K562 (cell line): ENCODE data around the gene ADGRE1. TPM values are rescaled to one million over a fixed set of nuclear protein-coding genes. Genes with fewer than 3 reads are reported as not detected.

Experiments used
- ATAC-seq: fragments of 200-7000 bp; cut with Tn5 transposase; 3 replicates; pipeline ENCODE4 v1.9.1; 2020; ENCODE audit warnings: moderate library complexity
- BruUV-seq: library from RNA; stranded (reverse); fragments of 400-500 nt; replicated peaks from 2 replicates; lab custom pipeline; 2021; lab: Mats Ljungman, UMichigan
- CTCF ChIA-PET: fragments of 300-600 bp; formaldehyde crosslinking; extraction: SDS; loops from one replicate; lab custom pipeline; 2021; ENCODE audit warnings: low intra/inter-chr PET ratio; lab: Yijun Ruan, JAX
- POLR2A ChIA-PET: fragments of 300-600, 350-650 bp; sonication (Branson Sonifier 250); formaldehyde crosslinking; extraction: SDS; loops from one replicate; lab custom pipeline; 2021; ENCODE audit warnings: antibody characterized with exemption, inconsistent platforms; lab: Yijun Ruan, JAX
- DNase-seq, 4 experiments: peaks; one replicate each; pipeline versions ENCODE4 v3.0.0 to v3.0.0-alpha.2; 2011 to 2018; ENCODE audit warnings: low spot score in 3 of 4, mixed read lengths in 3 of 4; ENCODE audit errors: extremely low read depth in 1 of 4
- FAIRE-seq: peaks from 2 replicates; lab custom pipeline; 2011; peaks lifted over from hg19 to GRCh38; lab: Jason Lieb, UNC
- H2AFZ ChIP-seq: 2 replicates; pipeline ENCODE4 v1.6.0; 2011; ENCODE audit warnings: low read depth, low read length, control low read depth, inconsistent platforms
- H3K27ac ChIP-seq: fragments of 200-600 bp; 3 replicates; pipeline ENCODE4 v1.8.0; 2011; ENCODE audit warnings: low read depth, mild to moderate bottlenecking, control low read depth, inconsistent platforms, low read length, moderate library complexity, mixed read lengths; ENCODE audit errors: extremely low read depth
- H3K27me3 ChIP-seq, 2 experiments: fragments of 300-600 bp in 1 of 2; 2 replicates in 1 of 2; 3 replicates in 1 of 2; pipeline versions ENCODE4 v1.6.0 to v1.8.0; 2011; ENCODE audit warnings: inconsistent platforms in 2 of 2, low read length in 2 of 2, mild to moderate bottlenecking in 1 of 2, mixed read lengths in 1 of 2, moderate library complexity in 1 of 2; ENCODE audit not compliant: control insufficient read depth in 2 of 2, insufficient read depth in 2 of 2
- H3K36me3 ChIP-seq: fragments of 300-600 bp; 3 replicates; pipeline ENCODE4 v1.8.0; 2011; ENCODE audit warnings: mild to moderate bottlenecking, low read length, inconsistent platforms; ENCODE audit not compliant: control insufficient read depth, insufficient read depth
- H3K4me1 ChIP-seq, 2 experiments: fragments of 200-600 bp in 1 of 2; replicated peaks in 1 of 2; 2 replicates in 1 of 2; 3 replicates in 1 of 2; pipeline versions ENCODE4 v1.5.1 to v1.8.0; 2011; ENCODE audit warnings: inconsistent platforms in 2 of 2, low read length in 2 of 2, mild to moderate bottlenecking in 1 of 2, mixed read lengths in 1 of 2, moderate library complexity in 1 of 2; ENCODE audit not compliant: control insufficient read depth in 2 of 2, insufficient read depth in 2 of 2
- H3K4me2 ChIP-seq: 2 replicates; pipeline ENCODE4 v1.6.1; 2011; ENCODE audit warnings: low read length, control low read depth, inconsistent platforms, mixed read lengths; ENCODE audit not compliant: insufficient read depth
- H3K4me3 ChIP-seq: fragments of 200-600 bp; sonication (generic), shearing (Covaris generic); 2 replicates; pipeline ENCODE4 v1.5.1; 2016; ENCODE audit warnings: control low read depth, inconsistent platforms
- H3K79me2 ChIP-seq: fragments of 200-600 bp; 3 replicates; pipeline ENCODE4 v1.8.0; 2011; ENCODE audit warnings: low read length, inconsistent platforms; ENCODE audit not compliant: control insufficient read depth, insufficient read depth
- H3K9ac ChIP-seq, 2 experiments: 2 replicates each; pipeline versions ENCODE4 v1.6.0 to v1.6.1; 2011; ENCODE audit warnings: low read depth in 2 of 2, low read length in 2 of 2, control low read depth in 1 of 2, inconsistent platforms in 1 of 2, mild to moderate bottlenecking in 1 of 2, mixed read lengths in 1 of 2; ENCODE audit not compliant: insufficient read depth in 1 of 2
- H3K9me1 ChIP-seq: one replicate; pipeline ENCODE4 v1.6.0; 2011; ENCODE audit warnings: inconsistent platforms, mild to moderate bottlenecking, low read length, moderate library complexity; ENCODE audit not compliant: control insufficient read depth, insufficient read depth
- H3K9me3 ChIP-seq: replicated peaks from 2 replicates; pipeline ENCODE4 v1.5.1; 2011; ENCODE audit warnings: low read depth, low read length, inconsistent platforms; ENCODE audit not compliant: control insufficient read depth, insufficient read depth
- H4K20me1 ChIP-seq: replicated peaks from 2 replicates; pipeline ENCODE4 v1.6.1; 2011; ENCODE audit warnings: low read length, inconsistent platforms, mixed read lengths; ENCODE audit not compliant: control insufficient read depth, insufficient read depth
- TAF15 ChIP-seq: fragments of 200-400 bp; formaldehyde crosslinking; IDR thresholded peaks from 2 replicates; pipeline ENCODE4 v1.6.1; 2017; ENCODE audit warnings: mild to moderate bottlenecking, low read depth, low read length, moderate library complexity
- ZBTB40 ChIP-seq, 2 experiments: fragments of 450-650 bp in 1 of 2; sonication (generic) in 1 of 2; formaldehyde crosslinking in 1 of 2; IDR thresholded peaks; 2 replicates each; pipeline versions ENCODE4 v1.7.1 to v1.9.0; 2016 to 2022; ENCODE audit warnings: inconsistent platforms in 1 of 2, mild to moderate bottlenecking in 1 of 2, missing genetic modification reagents in 1 of 2
- WGBS: fragments of 100-300 bp; shearing (Covaris generic); methylation state at CpG from one replicate; pipeline ENCODE4 v1.1.6; 2016; ENCODE audit warnings: low coverage, mixed read lengths; ENCODE audit not compliant: insufficient coverage; ENCODE audit errors: missing lambda C conversion rate; 5-methylcytosine and 5-hydroxymethylcytosine counted together
- in situ Hi-C: fragments of 300-500 bp; cut with MboI; formaldehyde crosslinking; loops from 4 replicates; pipeline ENCODE4 v1.15.0; 2018; ENCODE audit warnings: inconsistent platforms, mixed read lengths
- intact Hi-C: fragments of 100-400 bp; cut with micrococcal nuclease; formaldehyde crosslinking; loops from 2 replicates; pipeline ENCODE4 v1.14.2; 2022
- polyA plus RNA-seq, 8 experiments: library from polyadenylated mRNA; depleted of rRNA in 4 of 8; stranded (reverse) in 5 of 8; unstranded in 3 of 8; fragments of >200 nt; fragmentation: Nextera tagmentation in 2 of 8; fragmentation: Illumina TruSeq in 1 of 8; extraction: Ambion mirVana in 2 of 8; extraction: Trizol in 1 of 8; gene quantifications; 2 replicates each; pipeline versions ENCODE4 v1.2.1 to v1.2.3, GENCODE V29; 2011 to 2014; ENCODE audit warnings: inconsistent platforms in 1 of 8, missing spikeins in 1 of 8
- total RNA-seq, 7 experiments: library from RNA; depleted of rRNA in 6 of 7; stranded (reverse); fragments of >200 nt in 6 of 7; fragmentation: Illumina TruSeq in 2 of 7; extraction: Trizol in 2 of 7; gene quantifications; 2 replicates each; pipeline versions ENCODE4 v1.2.1 to v1.2.3, GENCODE V29; 2011 to 2021; ENCODE audit warnings: low replicate concordance in 1 of 7

The ADGRE1 gene
- total and polyA plus RNA-seq, 9 of the 15 experiments (the other 6 are each of a cell fraction or from before 2014, with no cell fraction given): 0.09 to 0.49 (median 0.25) TPM; not detected in 1

DNA sequence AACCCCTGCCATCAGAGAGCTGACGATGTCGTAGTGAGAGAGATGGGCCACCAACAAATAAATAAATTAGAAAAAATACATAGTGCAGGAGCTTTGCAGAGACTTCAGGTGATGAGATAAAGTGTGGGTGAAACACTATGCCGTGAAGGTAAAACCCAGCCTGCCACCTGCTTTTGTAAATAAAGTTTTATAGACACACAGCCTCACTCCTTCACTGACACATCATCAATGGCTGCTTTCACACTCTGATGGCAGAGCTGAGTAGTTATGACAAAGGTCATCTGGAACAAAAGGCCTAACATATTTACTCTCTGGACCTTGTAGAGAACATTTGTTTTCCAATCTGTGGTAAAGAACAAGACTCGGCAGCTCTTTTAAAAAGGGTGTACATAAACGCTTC is 88.8 kb downstream of the ADGRE1 start:
- FAIRE-seq (no peak), ATAC-seq (no peak), DNase-seq (no peak)
- H3K4me3 ChIP-seq: no peak overlapping the region
- H3K27me3 ChIP-seq: peaks cover 5 to 16% of the 10 kb centered on the region in 2 experiments; a peak in 3 of 5 replicates
- no peak overlapping the region for H3K4me2 ChIP-seq
- BruUV-seq: no TSS peak
- 0% methylated on average over 5 of the region's 5 CpGs for WGBS
- ChIA-PET POLR2A (no interaction called here), CTCF (no interaction called here)
- H3K79me2 ChIP-seq: no peaks in the 10 kb centered on the region
- H3K9me3 ChIP-seq: no peaks in the 10 kb centered on the region; the same call in 1 of the 2 replicates
- TF ChIP-seq TAF15 (no peak), ZBTB40 (IDR thresholded peaks at IDR 0.05) (peak; percentile 79), ZBTB40 (CRISPR knock-in tag; IDR thresholded peaks at IDR 0.05) (no peak)
- H3K27ac ChIP-seq: no peak overlapping the region
- H4K20me1 ChIP-seq: no peaks in the 10 kb centered on the region
- no peaks in the 10 kb centered on the region for H3K4me1 ChIP-seq
- intact Hi-C loops: no loop called here
- no peaks in the 10 kb centered on the region for H3K9me1 ChIP-seq
- no peak overlapping the region for H3K9ac ChIP-seq
- no peak overlapping the region for H2AFZ ChIP-seq
- H3K36me3 ChIP-seq: no peaks in the 10 kb centered on the region
- in situ Hi-C loops: no loop called here
